ENCODE measurements around the gene DGKD.

The DGKD gene

GRCh38 chr2:233380995-233381637 lies 26.8 kb downstream of the DGKD start:
- no peaks in the 10 kb centered on the region for H3K9me3 ChIP-seq (ENCODE audit: control extremely low read depth in 1 of 5, control insufficient read depth in 4 of 5, insufficient read depth in 2 of 5, low read depth in 1 of 5, low read length in 4 of 5)
- no peak overlapping the region for H3K27ac ChIP-seq (ENCODE audit: insufficient read depth in 1 of 2, low read depth in 1 of 2, low read length in 2 of 2, poor library complexity in 1 of 2, severe bottlenecking in 2 of 2)
- no peaks in the 10 kb centered on the region for H3K27me3 ChIP-seq (replicated peaks in 2 of 5; ENCODE audit: control insufficient read depth in 4 of 5, insufficient read depth in 5 of 5, low read length in 4 of 5)
- ChIA-PET POLR2A (no interaction called here), CTCF (interaction anchor here (1.4 kb wide), 1 partner anchor 9 kb away, joined by 3 read pairs; no protein-coding TSS in a partner anchor)
- peaks cover 0 to 7% (median 0%) of the 10 kb centered on the region in 4 experiments for H3K36me3 ChIP-seq (ENCODE audit: control insufficient read depth in 4 of 4, insufficient read depth in 4 of 4, low read length in 3 of 4)
- DNase-seq, result no peak
- WGBS (ENCODE audit: insufficient coverage), result 99% methylated on average over 10 of the region's 11 CpGs
- no peak overlapping the region for H3K4me3 ChIP-seq (ENCODE audit: control insufficient read depth in 1 of 7, extremely low read depth in 1 of 7, insufficient read depth in 4 of 7, low read depth in 2 of 7, low read length in 6 of 7)
- peaks cover 3 to 31% (median 28%) of the 10 kb centered on the region in 4 experiments for H3K4me1 ChIP-seq (ENCODE audit: control extremely low read depth in 1 of 4, control insufficient read depth in 4 of 4, insufficient read depth in 4 of 4, low read length in 3 of 4)

GRCh38 chr2:233381638-233381995 lies 27.3 kb downstream of the DGKD start:
- DNase-seq, result no peak
- peaks cover 0 to 6% (median 0%) of the 10 kb centered on the region in 4 experiments for H3K36me3 ChIP-seq (ENCODE audit: control insufficient read depth in 4 of 4, insufficient read depth in 4 of 4, low read length in 3 of 4)
- WGBS (ENCODE audit: insufficient coverage), result 78% methylated on average over 1 of the region's 4 CpGs
- no peak overlapping the region for H3K27ac ChIP-seq (ENCODE audit: insufficient read depth in 1 of 2, low read depth in 1 of 2, low read length in 2 of 2, poor library complexity in 1 of 2, severe bottlenecking in 2 of 2)
- H3K9me3 ChIP-seq (ENCODE audit: control extremely low read depth in 1 of 5, control insufficient read depth in 4 of 5, insufficient read depth in 2 of 5, low read depth in 1 of 5, low read length in 4 of 5), result no peaks in the 10 kb centered on the region
- H3K27me3 ChIP-seq (replicated peaks in 2 of 5; ENCODE audit: control insufficient read depth in 4 of 5, insufficient read depth in 5 of 5, low read length in 4 of 5), result no peaks in the 10 kb centered on the region
- CTCF ChIA-PET, result interaction anchor here (1.4 kb wide), 1 partner anchor 9 kb away, joined by 3 read pairs; no protein-coding TSS in a partner anchor
- POLR2A ChIA-PET, result no interaction called here
- H3K4me1 ChIP-seq (ENCODE audit: control extremely low read depth in 1 of 4, control insufficient read depth in 4 of 4, insufficient read depth in 4 of 4, low read length in 3 of 4), result peaks cover 3 to 36% (median 33%) of the 10 kb centered on the region in 4 experiments
- no peak overlapping the region for H3K4me3 ChIP-seq (ENCODE audit: control insufficient read depth in 1 of 7, extremely low read depth in 1 of 7, insufficient read depth in 4 of 7, low read depth in 2 of 7, low read length in 6 of 7)

GRCh38 chr2:233384015-233384414 lies 29.7 kb downstream of the DGKD start:
- H3K36me3 ChIP-seq (ENCODE audit: control insufficient read depth in 4 of 4, insufficient read depth in 4 of 4, low read length in 3 of 4), result peaks cover 0 to 3% (median 1%) of the 10 kb centered on the region in 4 experiments
- peak in 2 of 3 donors; percentile 33 to 34 for DNase-seq
- no peaks in the 10 kb centered on the region for H3K9me3 ChIP-seq (ENCODE audit: control extremely low read depth in 1 of 5, control insufficient read depth in 4 of 5, insufficient read depth in 2 of 5, low read depth in 1 of 5, low read length in 4 of 5)
- POLR2A ChIA-PET, result interaction anchor here (0.5 to 1.1 kb wide), 2 partner anchors 88 to 626 kb away, joined by 3 to 4 read pairs; no protein-coding TSS in a partner anchor
- H3K4me3 ChIP-seq (ENCODE audit: control insufficient read depth in 1 of 7, extremely low read depth in 1 of 7, insufficient read depth in 4 of 7, low read depth in 2 of 7, low read length in 6 of 7), result no peak overlapping the region
- CTCF ChIA-PET, result interaction anchor here (0.8 to 2.0 kb wide), 10 partner anchors 8 to 59 kb away, joined by 3 to 14 read pairs (median 5); no protein-coding TSS in a partner anchor
- H3K27ac ChIP-seq (ENCODE audit: insufficient read depth in 1 of 2, low read depth in 1 of 2, low read length in 2 of 2, poor library complexity in 1 of 2, severe bottlenecking in 2 of 2), result no peak overlapping the region
- H3K27me3 ChIP-seq (replicated peaks in 2 of 5; ENCODE audit: control insufficient read depth in 4 of 5, insufficient read depth in 5 of 5, low read length in 4 of 5), result no peaks in the 10 kb centered on the region
- H3K4me1 ChIP-seq (ENCODE audit: control extremely low read depth in 1 of 4, control insufficient read depth in 4 of 4, insufficient read depth in 4 of 4, low read length in 3 of 4), result peaks cover 3 to 53% (median 43%) of the 10 kb centered on the region in 4 experiments
- WGBS (ENCODE audit: insufficient coverage), result 90% methylated on average over 9 of the region's 10 CpGs

- ChIA-PET CTCF (interaction anchor here (0.8 to 2.0 kb wide), 12 partner anchors 9 to 58 kb away, joined by 3 to 14 read pairs (median 5); no protein-coding TSS in a partner anchor), POLR2A (interaction anchor here (0.5 to 1.1 kb wide), 2 partner anchors 89 to 627 kb away, joined by 3 to 4 read pairs; no protein-coding TSS in a partner anchor)
- H3K9me3 ChIP-seq (ENCODE audit: control extremely low read depth in 1 of 5, control insufficient read depth in 4 of 5, insufficient read depth in 2 of 5, low read depth in 1 of 5, low read length in 4 of 5), result no peaks in the 10 kb centered on the region
- no peaks in the 10 kb centered on the region for H3K27me3 ChIP-seq (replicated peaks in 2 of 5; ENCODE audit: control insufficient read depth in 4 of 5, insufficient read depth in 5 of 5, low read length in 4 of 5)
- DNase-seq, result peak in 1 of 3 donors; percentile 26
- WGBS (ENCODE audit: insufficient coverage), result 77% methylated on average over 9 of the region's 12 CpGs
- H3K27ac ChIP-seq (ENCODE audit: insufficient read depth in 1 of 2, low read depth in 1 of 2, low read length in 2 of 2, poor library complexity in 1 of 2, severe bottlenecking in 2 of 2), result no peak overlapping the region
- peaks cover 3 to 53% (median 43%) of the 10 kb centered on the region in 4 experiments for H3K4me1 ChIP-seq (ENCODE audit: control extremely low read depth in 1 of 4, control insufficient read depth in 4 of 4, insufficient read depth in 4 of 4, low read length in 3 of 4)
- H3K36me3 ChIP-seq (ENCODE audit: control insufficient read depth in 4 of 4, insufficient read depth in 4 of 4, low read length in 3 of 4), result peaks cover 0 to 8% (median 3%) of the 10 kb centered on the region in 4 experiments
- H3K4me3 ChIP-seq (ENCODE audit: control insufficient read depth in 1 of 7, extremely low read depth in 1 of 7, insufficient read depth in 4 of 7, low read depth in 2 of 7, low read length in 6 of 7), result peak overlapping the region in 3 of 7 experiments; percentile 3 to 48 (median 7)
These were observed 30.7 kb downstream of the DGKD start for GRCh38 chr2:233384811-233385488.

GRCh38 chr2:233385489-233386044 lies 31.3 kb downstream of the DGKD start:
- H3K36me3 ChIP-seq (ENCODE audit: control insufficient read depth in 4 of 4, insufficient read depth in 4 of 4, low read length in 3 of 4), result peaks cover 0 to 14% (median 5%) of the 10 kb centered on the region in 4 experiments
- no peaks in the 10 kb centered on the region for H3K27me3 ChIP-seq (replicated peaks in 2 of 5; ENCODE audit: control insufficient read depth in 4 of 5, insufficient read depth in 5 of 5, low read length in 4 of 5)
- CTCF ChIA-PET, result interaction anchor here (1.1 to 2.0 kb wide), 9 partner anchors 9 to 58 kb away, joined by 3 to 14 read pairs (median 5); no protein-coding TSS in a partner anchor
- 7% methylated on average over 8 of the region's 14 CpGs for WGBS (ENCODE audit: insufficient coverage)
- H3K4me1 ChIP-seq (ENCODE audit: control extremely low read depth in 1 of 4, control insufficient read depth in 4 of 4, insufficient read depth in 4 of 4, low read length in 3 of 4), result peaks cover 3 to 53% (median 43%) of the 10 kb centered on the region in 4 experiments
- peak; percentile 89 to 95 (median 92) for DNase-seq
- no peaks in the 10 kb centered on the region for H3K9me3 ChIP-seq (ENCODE audit: control extremely low read depth in 1 of 5, control insufficient read depth in 4 of 5, insufficient read depth in 2 of 5, low read depth in 1 of 5, low read length in 4 of 5)
- H3K27ac ChIP-seq (ENCODE audit: insufficient read depth in 1 of 2, low read depth in 1 of 2, low read length in 2 of 2, poor library complexity in 1 of 2, severe bottlenecking in 2 of 2), result no peak overlapping the region
- peak overlapping the region in 4 of 7 experiments; percentile 4 to 52 (median 31) for H3K4me3 ChIP-seq (ENCODE audit: control insufficient read depth in 1 of 7, extremely low read depth in 1 of 7, insufficient read depth in 4 of 7, low read depth in 2 of 7, low read length in 6 of 7)
- POLR2A ChIA-PET, result no interaction called here

- H3K4me1 ChIP-seq (ENCODE audit: control extremely low read depth in 1 of 4, control insufficient read depth in 4 of 4, insufficient read depth in 4 of 4, low read length in 3 of 4), result peaks cover 3 to 53% (median 41%) of the 10 kb centered on the region in 4 experiments
These were observed 32.2 kb downstream of the DGKD start for GRCh38 chr2:233386382-233387041.

More at GRCh38 chr2:233386382-233387041, 32.2 kb downstream of the DGKD start:
- H3K9me3 ChIP-seq (ENCODE audit: control extremely low read depth in 1 of 5, control insufficient read depth in 4 of 5, insufficient read depth in 2 of 5, low read depth in 1 of 5, low read length in 4 of 5), result no peaks in the 10 kb centered on the region
- no peaks in the 10 kb centered on the region for H3K27me3 ChIP-seq (replicated peaks in 2 of 5; ENCODE audit: control insufficient read depth in 4 of 5, insufficient read depth in 5 of 5, low read length in 4 of 5)
- H3K36me3 ChIP-seq (ENCODE audit: control insufficient read depth in 4 of 4, insufficient read depth in 4 of 4, low read length in 3 of 4), result peaks cover 0 to 21% (median 5%) of the 10 kb centered on the region in 4 experiments
- CTCF ChIA-PET, result interaction anchor here (0.9 to 1.8 kb wide), 6 partner anchors 8 to 38 kb away, joined by 3 to 6 read pairs (median 4); partner anchors contain the start of gene DGKD
- POLR2A ChIA-PET, result no interaction called here
- peak in 2 of 3 donors; percentile 43 to 54 for DNase-seq
- H3K27ac ChIP-seq (ENCODE audit: insufficient read depth in 1 of 2, low read depth in 1 of 2, low read length in 2 of 2, poor library complexity in 1 of 2, severe bottlenecking in 2 of 2), result no peak overlapping the region
- peak overlapping the region in 3 of 7 experiments; percentile 4 to 52 (median 40) for H3K4me3 ChIP-seq (ENCODE audit: control insufficient read depth in 1 of 7, extremely low read depth in 1 of 7, insufficient read depth in 4 of 7, low read depth in 2 of 7, low read length in 6 of 7)
- 59% methylated on average over 9 of the region's 13 CpGs for WGBS (ENCODE audit: insufficient coverage)
